ENCODE results near the gene MSH5. TPM values are rescaled to one million over a fixed set of nuclear protein-coding genes. Genes with fewer than 3 reads are reported as not detected.

The MSH5 gene
- total RNA-seq, result 10 to 100 TPM in 3 of 4 donors, not detected in 1; 16.7 to 41.5 (median 22.1) TPM

- Histone ChIP-seq H3K27me3 (no peaks in the 10 kb centered on the region), H3K4me3 (peak within 1 kb of the TSS; percentile 60 to 85), H3K27ac (peak within 1 kb of the TSS; percentile 71 to 80), H3K36me3 (no peaks in the 10 kb centered on the region), H3K4me1 (peaks cover 0 to 14% of the 10 kb centered on the region in 2 donors), H3K9me3 (no peaks in the 10 kb centered on the region)
- intact Hi-C loops (cut with DNase I; ENCODE audit: low total_unique reads), result loop anchor here (10.0 kb wide), 1 partner anchor 55 kb away; the partner anchor contains the start of gene VARS1
- TF ChIP-seq, protein P1, sequence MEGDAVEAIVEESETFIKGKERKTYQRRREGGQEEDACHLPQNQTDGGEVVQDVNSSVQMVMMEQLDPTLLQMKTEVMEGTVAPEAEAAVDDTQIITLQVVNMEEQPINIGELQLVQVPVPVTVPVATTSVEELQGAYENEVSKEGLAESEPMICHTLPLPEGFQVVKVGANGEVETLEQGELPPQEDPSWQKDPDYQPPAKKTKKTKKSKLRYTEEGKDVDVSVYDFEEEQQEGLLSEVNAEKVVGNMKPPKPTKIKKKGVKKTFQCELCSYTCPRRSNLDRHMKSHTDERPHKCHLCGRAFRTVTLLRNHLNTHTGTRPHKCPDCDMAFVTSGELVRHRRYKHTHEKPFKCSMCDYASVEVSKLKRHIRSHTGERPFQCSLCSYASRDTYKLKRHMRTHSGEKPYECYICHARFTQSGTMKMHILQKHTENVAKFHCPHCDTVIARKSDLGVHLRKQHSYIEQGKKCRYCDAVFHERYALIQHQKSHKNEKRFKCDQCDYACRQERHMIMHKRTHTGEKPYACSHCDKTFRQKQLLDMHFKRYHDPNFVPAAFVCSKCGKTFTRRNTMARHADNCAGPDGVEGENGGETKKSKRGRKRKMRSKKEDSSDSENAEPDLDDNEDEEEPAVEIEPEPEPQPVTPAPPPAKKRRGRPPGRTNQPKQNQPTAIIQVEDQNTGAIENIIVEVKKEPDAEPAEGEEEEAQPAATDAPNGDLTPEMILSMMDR (IDR thresholded peaks at IDR 0.05), result no peak
- peak; percentile 66 to 72 for TF ChIP-seq POLR2A (IDR thresholded peaks at IDR 0.05)
- DNase-seq, result peak; percentile 99
Observed at GRCh38 chr6:31739639-31740396, at the start of gene MSH5. TSS of gene MSH5 (plus strand) at chr6:31740005. CDS start at chr6:31740467, 462 bp downstream.

DNA sequence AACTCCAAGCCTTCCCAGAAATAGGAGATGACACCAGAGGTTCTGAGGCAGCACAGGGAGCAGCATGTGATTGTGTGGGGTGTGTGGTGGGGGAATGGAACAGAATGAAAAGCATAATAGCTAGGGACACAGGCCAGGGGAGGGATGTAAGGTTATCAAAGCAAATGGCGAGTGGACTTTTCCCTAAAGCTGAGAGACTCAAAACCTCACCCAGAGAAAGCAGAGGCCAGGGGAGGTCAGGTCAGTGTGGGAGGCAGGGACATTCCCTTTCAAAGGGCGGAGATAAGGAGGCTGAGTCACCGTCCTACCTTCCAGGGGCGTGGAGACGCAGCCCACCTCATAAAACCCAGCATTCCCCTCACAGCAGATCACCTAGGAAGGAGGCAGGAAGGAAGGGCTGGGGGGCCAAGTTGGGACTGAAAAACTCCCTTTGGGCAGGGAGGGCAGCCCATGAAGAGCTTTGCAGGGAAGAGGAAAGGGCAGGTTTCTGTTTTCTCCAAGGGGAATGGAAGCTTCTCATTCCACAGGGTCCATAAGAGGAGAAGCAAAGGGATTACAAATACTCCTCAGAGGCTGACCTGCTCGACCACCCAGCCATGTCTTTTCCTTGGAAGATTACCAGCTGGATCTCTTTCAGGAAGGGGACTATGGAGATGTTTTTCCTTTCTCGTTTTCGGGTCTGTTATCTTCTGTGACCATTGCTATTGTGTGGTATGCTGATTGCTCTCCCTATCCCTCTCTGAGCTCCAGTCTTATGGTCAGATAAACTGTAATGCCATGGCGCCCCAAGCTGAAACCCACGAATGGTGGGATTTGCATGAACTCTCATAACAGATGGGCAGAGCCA lies 49.4 kb upstream of the MSH5 start:
- Histone ChIP-seq H3K9me3 (no peaks in the 10 kb centered on the region), H3K36me3 (no peaks in the 10 kb centered on the region), H3K27me3 (no peaks in the 10 kb centered on the region), H3K4me3 (no peak overlapping the region), H3K4me1 (no peaks in the 10 kb centered on the region), H3K27ac (peak overlapping the region; percentile 40 to 44)
- TF ChIP-seq, protein P1 (IDR thresholded peaks at IDR 0.05), result no peak
- TF ChIP-seq POLR2A (IDR thresholded peaks at IDR 0.05), result no peak
- no peak for DNase-seq
- intact Hi-C loops (cut with DNase I; ENCODE audit: low total_unique reads), result no loop called here

DNA sequence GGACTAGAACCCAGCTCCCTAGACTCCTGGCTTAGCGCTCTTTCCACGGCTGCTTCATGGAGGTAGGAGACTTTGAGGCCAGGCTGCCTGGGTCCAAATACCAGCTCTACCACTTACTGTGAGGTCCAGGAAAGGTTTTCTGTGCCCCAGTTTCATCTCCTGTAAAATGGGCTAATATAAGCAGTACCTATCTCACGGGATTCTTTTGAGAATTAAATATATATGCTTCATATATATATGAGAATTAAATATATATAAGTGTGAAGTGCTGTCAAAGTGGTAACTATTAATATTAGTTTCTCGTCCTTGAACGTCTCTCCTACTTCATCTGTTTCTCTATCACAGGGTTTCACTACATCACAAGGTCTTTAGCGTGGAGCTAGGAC lies 48.7 kb upstream of the MSH5 start:
- intact Hi-C loops (cut with DNase I; ENCODE audit: low total_unique reads), result no loop called here
- Histone ChIP-seq H3K4me3 (no peak overlapping the region), H3K36me3 (no peaks in the 10 kb centered on the region), H3K4me1 (no peaks in the 10 kb centered on the region), H3K27me3 (no peaks in the 10 kb centered on the region), H3K9me3 (no peaks in the 10 kb centered on the region), H3K27ac (peak overlapping the region in 1 of 2 donors; percentile 40)
- no peak for DNase-seq
- TF ChIP-seq POLR2A (IDR thresholded peaks at IDR 0.05), result no peak
- TF ChIP-seq, protein P1 (IDR thresholded peaks at IDR 0.05), result no peak

DNA sequence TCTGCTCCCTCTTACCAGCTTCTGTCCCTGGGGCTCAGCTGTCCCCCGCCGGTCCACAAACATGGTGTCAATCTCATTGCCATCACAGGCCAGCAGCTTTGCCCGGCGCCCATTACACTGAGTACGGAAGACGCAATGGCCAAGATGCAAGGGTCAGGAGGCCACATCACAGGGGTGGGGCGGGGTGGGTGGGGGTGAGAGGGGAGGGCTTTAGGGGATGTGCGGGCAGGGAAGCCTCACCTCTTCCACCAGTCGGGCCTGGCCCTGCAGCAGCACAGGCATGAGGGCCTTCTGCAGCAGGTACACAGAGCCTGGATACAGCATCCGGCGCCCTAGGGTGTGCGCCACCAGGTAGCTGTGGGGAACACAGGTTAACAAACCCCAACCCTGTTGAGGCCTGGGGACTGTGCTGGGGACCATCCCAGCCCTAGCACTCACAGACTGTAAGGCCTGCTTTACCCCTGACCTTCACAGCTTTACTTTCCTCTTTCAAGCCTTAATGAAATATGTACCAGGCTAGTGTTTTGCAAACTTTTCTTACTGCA lies 48.2 kb upstream of the MSH5 start:
- H3K4me3 ChIP-seq, result no peak overlapping the region
- intact Hi-C loops (cut with DNase I; ENCODE audit: low total_unique reads), result no loop called here
- H3K9me3 ChIP-seq, result no peaks in the 10 kb centered on the region
- H3K27ac ChIP-seq, result no peak overlapping the region
- H3K27me3 ChIP-seq, result no peaks in the 10 kb centered on the region
- H3K4me1 ChIP-seq, result no peaks in the 10 kb centered on the region
- no peak for TF ChIP-seq POLR2A (IDR thresholded peaks at IDR 0.05)
- TF ChIP-seq, protein P1 (IDR thresholded peaks at IDR 0.05), result no peak
- no peak for DNase-seq
- H3K36me3 ChIP-seq, result no peaks in the 10 kb centered on the region
